ENCODE results near the gene TSHZ3.

TSHZ3 gene

GRCh38 chr19:31334849-31335624 is 14.2 kb downstream of the TSHZ3 start:
- no peak for DNase-seq (ENCODE audit: low spot score)

- no peak for DNase-seq (ENCODE audit: low spot score)
Observed at GRCh38 chr19:31334101-31334848, 15.0 kb downstream of the TSHZ3 start.

DNA sequence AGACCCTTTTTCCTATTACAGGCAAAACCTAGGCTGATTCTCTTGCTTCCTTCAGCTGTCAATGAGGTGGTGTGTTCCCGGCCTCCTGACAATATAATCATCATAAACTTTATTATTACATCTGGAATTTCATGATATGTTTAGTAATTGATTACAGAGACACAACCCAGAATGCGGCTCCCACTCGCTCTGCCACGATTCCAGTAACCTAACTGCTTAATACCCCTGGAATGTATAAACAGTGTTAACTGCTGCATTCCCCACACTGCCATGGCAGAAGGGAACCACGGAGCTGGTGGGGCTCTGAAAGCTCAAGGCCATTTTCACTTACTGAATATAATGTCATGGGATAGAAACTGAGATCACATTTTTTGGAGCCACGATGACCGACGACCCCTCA is 17.1 kb downstream of the TSHZ3 start:
- DNase-seq (ENCODE audit: low spot score): no peak

DNA sequence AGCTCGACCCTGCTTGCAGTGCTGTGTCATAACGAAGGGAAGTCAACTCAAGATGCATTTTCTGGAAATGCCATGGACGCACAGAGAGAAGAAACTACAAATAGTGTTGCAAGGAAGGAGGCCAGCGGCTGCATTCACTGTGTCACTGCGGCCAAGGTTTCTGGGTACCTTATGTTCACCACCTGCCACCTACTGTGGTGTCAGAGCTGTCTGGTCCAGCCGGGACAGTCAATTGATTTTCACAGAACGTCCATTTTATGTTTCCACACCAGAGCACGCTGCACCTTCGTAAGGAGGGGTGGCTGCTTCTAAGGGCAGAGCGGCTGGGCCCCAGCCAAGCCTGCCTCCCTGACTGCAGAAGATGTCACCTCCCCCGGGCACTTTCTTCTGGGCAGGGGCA is 17.7 kb downstream of the TSHZ3 start:
- no peak for DNase-seq (ENCODE audit: low spot score)

DNA sequence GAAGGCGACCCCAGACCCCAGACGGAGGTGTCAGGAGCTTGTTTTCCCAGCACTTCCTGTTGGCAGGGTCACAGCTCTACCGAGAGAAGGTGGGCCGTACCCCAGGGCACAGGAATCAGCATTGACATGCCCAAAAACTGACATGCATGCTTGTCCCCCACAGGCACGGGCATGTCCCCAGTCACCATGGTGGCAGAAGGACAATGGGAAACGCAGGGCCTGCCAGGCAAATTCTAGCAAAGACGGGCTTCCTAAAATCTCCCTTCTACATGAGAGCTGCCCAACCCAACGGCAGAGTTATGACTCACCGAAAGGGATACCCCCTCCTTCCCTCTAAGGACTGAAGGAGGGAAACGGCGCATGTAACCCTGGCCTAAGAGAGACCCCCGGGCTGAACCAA is 18.5 kb downstream of the TSHZ3 start:
- DNase-seq (ENCODE audit: low spot score): no peak

- DNase-seq (ENCODE audit: low spot score): no peak
Observed at GRCh38 chr19:31330237-31330636, 19.0 kb downstream of the TSHZ3 start.

DNA sequence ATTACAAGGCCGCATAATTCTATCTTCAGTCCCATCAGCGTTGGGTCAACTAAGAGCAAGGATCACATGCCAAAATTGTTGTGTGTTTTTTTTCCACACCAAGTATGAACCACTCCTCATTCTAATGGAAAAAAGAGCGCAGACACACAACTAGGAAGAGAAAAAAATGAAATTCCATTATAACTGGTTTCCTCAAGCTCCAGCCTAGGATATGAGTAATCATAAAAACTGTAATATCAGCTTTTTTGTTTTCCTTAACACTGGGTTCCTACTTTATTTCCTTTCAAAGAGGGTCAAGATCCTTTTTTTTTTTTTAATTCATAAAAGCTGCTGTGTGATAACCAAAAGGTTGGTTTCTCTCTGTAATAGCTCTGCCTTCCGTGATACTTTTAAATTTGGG is 19.4 kb downstream of the TSHZ3 start:
- no peak for DNase-seq (ENCODE audit: low spot score)

GRCh38 chr19:31328238-31328637 is 21.0 kb downstream of the TSHZ3 start:
- no peak for DNase-seq (ENCODE audit: low spot score)

DNA sequence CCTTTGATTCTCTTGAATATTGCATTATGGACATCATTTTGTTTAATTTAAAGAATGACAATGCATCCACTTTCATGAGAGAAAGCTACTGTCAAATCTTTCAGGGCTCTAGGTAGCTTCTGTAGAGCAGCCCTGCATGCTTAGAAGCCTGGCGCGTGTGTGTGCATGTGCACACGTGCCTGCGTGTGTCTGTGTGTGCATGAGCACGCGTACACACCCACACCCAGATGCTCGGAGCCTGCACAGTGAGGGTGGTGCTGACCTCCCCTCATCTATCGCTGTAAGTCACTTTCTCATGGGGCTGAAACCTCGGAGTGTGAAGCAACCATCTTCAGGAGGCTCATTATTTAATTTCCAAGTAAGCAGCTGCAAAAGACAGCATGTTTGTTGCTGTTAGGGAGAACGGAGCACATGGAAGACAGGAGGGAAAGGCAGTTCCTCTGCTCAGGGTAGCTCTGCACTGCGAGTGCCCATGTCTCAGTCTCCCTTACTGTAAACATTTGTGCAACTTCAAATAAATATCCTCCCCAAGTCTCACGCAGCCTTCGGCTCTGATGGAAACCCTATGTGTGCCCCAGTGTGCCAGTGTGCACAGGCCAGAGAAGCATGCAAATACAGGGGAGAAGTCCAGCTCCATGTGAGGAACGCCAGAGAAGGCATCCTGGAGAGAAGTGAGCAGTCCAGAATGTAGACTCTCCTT is 22.8 kb downstream of the TSHZ3 start:
- no peak for DNase-seq (ENCODE audit: low spot score)

DNA sequence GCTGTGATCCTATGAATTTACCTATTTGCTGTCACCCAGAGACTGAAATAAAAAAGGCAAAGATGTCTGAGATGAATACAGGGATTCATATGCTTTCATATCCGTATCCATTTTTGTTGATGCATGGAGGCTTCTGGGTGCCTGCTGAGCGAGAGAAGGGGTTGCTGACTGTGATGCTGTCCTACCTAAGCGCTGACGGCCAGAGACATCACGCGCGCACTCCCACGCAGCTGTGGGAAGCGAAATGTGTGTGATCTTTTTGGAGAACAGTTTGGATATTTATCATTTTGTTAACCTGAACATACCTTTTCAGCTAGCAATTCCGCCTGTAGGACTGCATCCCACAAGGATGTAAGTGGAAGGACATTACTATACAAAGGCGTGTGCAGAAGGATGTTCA is 23.9 kb downstream of the TSHZ3 start:
- no peak for DNase-seq (ENCODE audit: low spot score)

- DNase-seq (ENCODE audit: low spot score): no peak
Observed at GRCh38 chr19:31319465-31319864, 29.8 kb downstream of the TSHZ3 start.

DNA sequence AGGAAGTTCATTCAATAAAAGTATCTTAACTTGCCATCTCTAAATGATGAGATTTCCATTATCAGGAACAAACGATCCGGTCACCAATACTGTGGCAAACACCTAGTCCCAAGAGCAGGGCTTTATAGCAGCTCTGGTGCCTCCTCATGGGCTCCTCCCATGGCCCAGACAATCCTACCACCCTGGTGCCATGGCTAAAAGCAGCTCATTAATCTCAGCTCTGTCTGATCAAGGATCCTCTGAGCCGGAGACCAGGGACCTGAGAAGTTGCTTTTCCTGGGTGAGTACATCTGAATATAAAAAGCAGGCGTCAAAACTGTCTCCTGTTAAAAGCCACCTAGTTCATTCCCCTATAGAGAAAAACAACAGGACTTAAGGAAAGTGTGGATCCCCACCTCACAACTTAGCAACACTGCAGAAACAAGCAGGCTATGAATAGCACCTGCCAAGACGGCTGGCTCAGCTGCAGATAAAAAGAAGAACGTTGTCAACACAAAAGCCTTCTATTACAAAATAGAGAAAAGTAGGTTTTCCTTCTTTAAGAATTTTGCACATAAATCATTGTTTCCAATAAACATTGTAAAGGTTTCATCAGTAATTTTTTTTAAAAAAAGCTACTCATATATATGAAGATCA is 30.3 kb downstream of the TSHZ3 start:
- no peak for DNase-seq (ENCODE audit: low spot score)

DNA sequence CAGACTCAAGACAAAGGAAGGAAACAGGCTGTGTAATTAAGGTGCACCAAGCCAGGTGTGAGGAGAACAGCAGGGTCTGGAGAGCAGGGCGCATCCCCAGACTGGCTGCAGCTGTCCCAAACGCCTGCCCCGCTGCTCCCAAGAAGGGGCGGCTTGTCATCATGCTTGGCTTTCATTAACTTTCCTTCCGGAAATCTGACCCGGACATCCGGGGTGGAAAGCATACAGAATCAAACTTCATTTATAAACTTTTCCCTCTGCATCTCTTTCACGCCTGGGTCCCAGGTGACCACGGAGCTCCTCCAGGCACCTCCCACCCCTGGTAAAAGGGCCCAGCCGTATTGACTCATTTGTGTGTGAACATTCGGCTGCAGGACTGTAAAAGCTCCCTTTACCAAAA is 31.7 kb downstream of the TSHZ3 start:
- no peak for DNase-seq (ENCODE audit: low spot score)

DNA sequence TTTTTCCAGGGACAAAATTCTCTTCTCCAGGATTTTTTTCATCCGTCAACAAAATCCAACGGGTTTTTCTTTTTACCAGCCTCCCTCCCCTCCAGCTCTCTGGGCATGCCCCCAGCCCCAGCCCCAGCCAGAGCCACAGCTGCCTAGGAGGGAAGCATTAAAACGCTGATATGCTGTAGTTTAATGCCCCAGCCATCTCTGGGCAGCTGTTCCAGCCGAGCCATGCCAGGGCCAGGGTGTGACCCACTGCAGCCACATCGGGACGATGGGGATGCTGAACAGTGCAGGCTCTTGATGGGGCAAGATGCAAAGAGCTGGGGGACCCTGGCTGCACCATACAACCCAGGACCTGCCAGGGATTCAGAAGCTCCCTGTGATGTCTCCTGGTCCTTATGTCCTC is 32.1 kb downstream of the TSHZ3 start:
- no peak for DNase-seq (ENCODE audit: low spot score)

- DNase-seq (ENCODE audit: low spot score): no peak
Observed at GRCh38 chr19:31316201-31316951, 32.9 kb downstream of the TSHZ3 start.

GRCh38 chr19:31315652-31316051 is 33.6 kb downstream of the TSHZ3 start:
- DNase-seq (ENCODE audit: low spot score): no peak

DNA sequence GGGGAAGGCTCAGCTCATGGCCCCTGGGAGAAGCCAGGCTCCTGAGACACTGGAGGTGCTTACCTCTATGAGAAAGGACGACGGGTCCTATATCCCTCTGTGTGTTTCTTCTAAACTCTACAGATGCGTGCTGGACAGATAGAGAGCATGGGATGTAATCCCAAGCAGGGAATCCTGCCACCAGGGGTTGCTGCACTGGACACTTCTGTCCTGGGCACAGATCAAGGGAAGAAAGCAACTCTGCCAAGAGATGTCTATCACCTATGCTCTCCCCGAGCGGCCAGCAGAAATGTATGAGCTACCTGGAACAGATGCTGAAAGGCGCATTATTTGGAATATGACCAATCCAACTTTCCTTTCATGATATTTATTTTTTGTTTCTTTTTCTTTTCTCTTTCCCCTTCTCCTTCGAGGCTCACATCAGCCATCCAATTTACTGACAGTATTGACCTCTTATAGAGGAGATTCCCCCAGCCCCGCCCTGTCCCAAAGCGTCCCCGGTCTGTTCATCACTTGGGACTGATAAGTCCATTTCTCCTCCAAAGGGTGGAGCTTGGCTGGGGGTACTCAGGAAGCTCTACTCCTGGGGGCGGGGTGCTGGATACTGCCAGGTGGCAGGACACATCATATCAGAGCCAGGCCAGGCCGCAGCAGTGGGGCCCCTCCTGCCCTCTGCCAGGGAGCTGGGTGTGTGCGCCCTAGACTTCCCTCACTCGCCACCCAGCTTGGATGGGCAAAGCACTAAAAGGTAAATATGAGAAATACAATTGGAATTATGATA is 34.2 kb downstream of the TSHZ3 start:
- no peak for DNase-seq (ENCODE audit: low spot score)

GRCh38 chr19:31314156-31314555 is 35.1 kb downstream of the TSHZ3 start:
- no peak for DNase-seq (ENCODE audit: low spot score)

DNA sequence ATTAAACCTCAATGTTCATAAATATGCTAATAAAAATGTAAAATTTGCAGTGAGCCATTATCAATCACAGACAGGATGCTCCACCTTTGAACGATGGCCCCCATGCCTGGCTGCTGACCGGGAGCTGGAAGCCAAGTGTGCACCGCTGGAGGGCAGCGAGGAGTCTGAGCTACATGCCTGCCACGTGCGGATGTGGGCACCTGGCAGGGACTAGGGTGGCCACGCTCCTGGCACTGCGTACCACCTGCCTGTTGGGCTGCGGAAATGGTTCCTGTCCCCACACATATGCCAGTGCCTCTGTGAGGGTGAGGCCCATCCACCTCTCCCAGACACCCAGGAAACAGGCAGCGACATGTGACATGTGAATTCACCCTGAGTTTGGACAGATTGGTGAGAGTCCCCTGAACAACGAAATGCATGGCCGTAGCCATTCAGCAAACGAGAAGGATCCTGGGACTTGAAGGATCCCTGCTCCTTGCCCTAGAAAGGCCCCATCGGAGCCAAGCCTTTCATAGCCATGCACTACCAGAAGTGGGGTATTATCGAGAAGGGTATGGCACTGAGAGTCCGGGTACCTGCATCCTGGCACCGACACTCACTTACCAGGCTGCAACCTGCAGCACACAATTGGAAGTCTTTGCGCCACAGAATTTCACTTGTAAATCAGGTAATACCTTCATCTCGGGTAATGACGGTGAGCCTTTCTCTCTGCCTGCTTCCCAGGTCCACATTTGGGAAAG is 35.8 kb downstream of the TSHZ3 start:
- no peak for DNase-seq (ENCODE audit: low spot score)

DNA sequence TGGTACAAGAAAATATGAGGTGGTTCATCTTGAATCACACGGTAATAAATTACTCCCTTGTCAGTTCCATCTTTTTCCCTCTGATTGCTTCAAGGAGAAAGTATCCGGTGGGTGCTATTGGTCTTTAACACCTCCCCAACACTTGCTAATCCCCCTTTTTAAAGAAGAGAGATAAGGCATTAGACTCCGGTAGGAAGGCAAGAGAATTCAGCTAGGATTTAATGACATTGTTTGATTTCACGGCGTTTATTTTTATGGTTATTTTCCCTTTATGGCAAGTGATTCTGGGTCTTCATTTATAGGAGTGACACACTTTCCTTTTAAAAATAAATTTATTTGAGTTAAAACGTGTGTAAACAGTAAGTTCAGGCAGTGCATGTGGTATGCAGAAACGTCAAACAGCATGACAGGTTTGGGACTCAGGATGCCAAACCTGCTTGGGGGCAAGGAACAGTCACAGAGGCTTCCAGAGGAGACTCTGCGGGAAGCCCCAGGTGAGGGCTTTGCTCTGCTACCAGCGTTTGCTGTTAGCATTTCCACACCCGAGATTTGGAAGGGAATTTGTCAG is 36.5 kb downstream of the TSHZ3 start:
- DNase-seq (ENCODE audit: low spot score): no peak

All from AG08395 (cell line).